Measurements from ENCODE around the gene TLE3.

Gene TLE3

GRCh38 chr15:70050441-70050840 is 47.3 kb downstream of the TLE3 start:
- TF ChIP-seq CTCF (conservative IDR thresholded peaks at IDR 0.05; ENCODE audit: control insufficient read depth, insufficient read depth, low read depth, low read length) = no peak
- H3K4me3 ChIP-seq (ENCODE audit: control insufficient read depth, low read depth, low read length) = no peak overlapping the region
- DNase-seq (ENCODE audit: low read depth) = no peak

GRCh38 chr15:70049701-70050301 is 47.9 kb downstream of the TLE3 start:
- no peak overlapping the region for H3K4me3 ChIP-seq (ENCODE audit: control insufficient read depth, low read depth, low read length)
- DNase-seq (ENCODE audit: low read depth) = no peak
- no peak for TF ChIP-seq CTCF (conservative IDR thresholded peaks at IDR 0.05; ENCODE audit: control insufficient read depth, insufficient read depth, low read depth, low read length)

- no peak for DNase-seq (ENCODE audit: low read depth)
- no peak for TF ChIP-seq CTCF (conservative IDR thresholded peaks at IDR 0.05; ENCODE audit: control insufficient read depth, insufficient read depth, low read depth, low read length)
- no peak overlapping the region for H3K4me3 ChIP-seq (ENCODE audit: control insufficient read depth, low read depth, low read length)
Measured at GRCh38 chr15:70048578-70049514, 48.9 kb downstream of the TLE3 start.

- no peak overlapping the region for H3K4me3 ChIP-seq (ENCODE audit: control insufficient read depth, low read depth, low read length)
- no peak for TF ChIP-seq CTCF (conservative IDR thresholded peaks at IDR 0.05; ENCODE audit: control insufficient read depth, insufficient read depth, low read depth, low read length)
- DNase-seq (ENCODE audit: low read depth) = no peak
Measured at GRCh38 chr15:70048198-70048565, 49.5 kb downstream of the TLE3 start.

GRCh38 chr15:70047386-70048197 is 50.1 kb downstream of the TLE3 start:
- peak; percentile 38 for DNase-seq (ENCODE audit: low read depth)
- TF ChIP-seq CTCF (conservative IDR thresholded peaks at IDR 0.05; ENCODE audit: control insufficient read depth, insufficient read depth, low read depth, low read length) = no peak
- H3K4me3 ChIP-seq (ENCODE audit: control insufficient read depth, low read depth, low read length) = no peak overlapping the region

- TF ChIP-seq CTCF (conservative IDR thresholded peaks at IDR 0.05; ENCODE audit: control insufficient read depth, insufficient read depth, low read depth, low read length) = no peak
- no peak overlapping the region for H3K4me3 ChIP-seq (ENCODE audit: control insufficient read depth, low read depth, low read length)
- peak; percentile 28 for DNase-seq (ENCODE audit: low read depth)
Measured at GRCh38 chr15:70046679-70047369, 50.9 kb downstream of the TLE3 start.

All from fibroblast of mammary gland (primary cell).